GDM1 (cell line): Measurements from ENCODE around the gene DENND1A.
"Not testable (repeated sequence)": the region's sequence is repeated elsewhere in the genome, so short reads cannot be mapped to it uniquely, and the experiment has no call there.

Experiments
- DNase-seq: peaks from one replicate; lab custom pipeline; 2025; lab: John Stamatoyannopoulos, UW

DENND1A gene

GRCh38 chr9:123457583-123457982, 472.3 kb downstream of the DENND1A start:
- no peak for DNase-seq

- no peak for DNase-seq
Observed at GRCh38 chr9:123456011-123456410, 473.9 kb downstream of the DENND1A start.

- DNase-seq: no peak
Observed at GRCh38 chr9:123455187-123455586, 474.7 kb downstream of the DENND1A start.

GRCh38 chr9:123454361-123454760, 475.6 kb downstream of the DENND1A start:
- DNase-seq: no peak

GRCh38 chr9:123453831-123454321, 476.1 kb downstream of the DENND1A start:
- no peak for DNase-seq

- no peak for DNase-seq
Observed at GRCh38 chr9:123453076-123453667, 476.8 kb downstream of the DENND1A start.

GRCh38 chr9:123450996-123451395, 478.9 kb downstream of the DENND1A start:
- no peak for DNase-seq

GRCh38 chr9:123450098-123450770, 479.7 kb downstream of the DENND1A start:
- DNase-seq: no peak

GRCh38 chr9:123447934-123448646, 481.8 kb downstream of the DENND1A start:
- DNase-seq: no peak

- DNase-seq: no peak
Observed at GRCh38 chr9:123445981-123446610, 483.8 kb downstream of the DENND1A start.

- DNase-seq: no peak
Observed at GRCh38 chr9:123445116-123445515, 484.8 kb downstream of the DENND1A start.

GRCh38 chr9:123441769-123442168, 488.2 kb downstream of the DENND1A start:
- DNase-seq: no peak

- DNase-seq: no peak
Observed at GRCh38 chr9:123440256-123440655, 489.7 kb downstream of the DENND1A start.

- no peak for DNase-seq
Observed at GRCh38 chr9:123438821-123439220, 491.1 kb downstream of the DENND1A start.

GRCh38 chr9:123438321-123438720, 491.6 kb downstream of the DENND1A start:
- DNase-seq: no peak

GRCh38 chr9:123437201-123437600, 492.7 kb downstream of the DENND1A start:
- DNase-seq: no peak

- no peak for DNase-seq
Observed at GRCh38 chr9:123435471-123435870, 494.5 kb downstream of the DENND1A start.

GRCh38 chr9:123434619-123435240, 495.2 kb downstream of the DENND1A start:
- DNase-seq: no peak

- DNase-seq: no peak
Observed at GRCh38 chr9:123432331-123433236, 497.3 kb downstream of the DENND1A start.

- DNase-seq: no peak
Observed at GRCh38 chr9:123431581-123431980, 498.3 kb downstream of the DENND1A start.

- DNase-seq: not testable (repeated sequence)
Observed at GRCh38 chr9:123428450-123428849, 501.5 kb downstream of the DENND1A start.
